ENCODE measurements around the gene ABCC1. TPM values are rescaled to one million over a fixed set of nuclear protein-coding genes. Genes with fewer than 3 reads are reported as not detected.

ABCC1 gene
- 22.8 and 32.3 TPM in 2 replicates for total RNA-seq

GRCh38 chr16:15949210-15950160 lies at the start of gene ABCC1:
TSS of gene ABCC1 (plus strand) at chr16:15949616. CDS start at chr16:15949752, 136 bp downstream.

Other genes starting within 250 kb of the ABCC1 start
- not detected in 2 replicates for gene MYH11, start 92.6 kb upstream of the ABCC1 start, total RNA-seq
- gene CEP20, start 61.0 kb upstream of the ABCC1 start, total RNA-seq, result 40.1 and 43.7 TPM in 2 replicates